SK-N-SH (cell line): ENCODE results near the gene TMX4. TPM values are rescaled to one million over a fixed set of nuclear protein-coding genes. Genes with fewer than 3 reads are reported as not detected.
A peak's percentile ranks its signal among the peaks of the same experiment; 100 is the strongest.

ENCODE experiments used
- CTCF ChIA-PET: fragments of 300-600, 350-600 bp; formaldehyde crosslinking; extraction: SDS; loops from one replicate; lab custom pipeline; 2021; lab: Yijun Ruan, JAX
- POLR2A ChIA-PET: fragments of 350-600 bp; sonication (Branson Sonifier 250); formaldehyde crosslinking; extraction: SDS; loops from one replicate; lab custom pipeline; 2020; ENCODE audit warnings: antibody characterized with exemption, inconsistent platforms; lab: Yijun Ruan, JAX
- DNase-seq: peaks from one replicate; pipeline ENCODE4 v3.0.0; 2012
- H2AFZ ChIP-seq: fragments of 200-600 bp; sonication (generic); 2 replicates; pipeline ENCODE4 v1.8.1; 2016; ENCODE audit warnings: antibody characterized with exemption, mild to moderate bottlenecking, low read depth
- H3F3A ChIP-seq: fragments of 200-600 bp; sonication (generic); replicated peaks from 2 replicates; pipeline ENCODE3; 2016; ENCODE audit warnings: antibody characterized with exemption, mild to moderate bottlenecking; ENCODE audit not compliant: insufficient read depth
- H3K27ac ChIP-seq, 2 experiments: fragments of 200-500 bp in 1 of 2; fragments of 200-600 bp in 1 of 2; sonication (Bioruptor generic) in 1 of 2; sonication (generic), shearing (Covaris generic) in 1 of 2; 2 replicates each; pipeline versions ENCODE4 v1.5.1 to v1.6.1; 2014 to 2016; ENCODE audit warnings: low read depth in 2 of 2, inconsistent platforms in 1 of 2, low read length in 1 of 2, mild to moderate bottlenecking in 1 of 2, mixed read lengths in 1 of 2
- H3K27me3 ChIP-seq: fragments of 200-600 bp; sonication (generic), shearing (Covaris generic); 2 replicates; pipeline ENCODE4 v1.6.1; 2016; ENCODE audit warnings: mixed run types; ENCODE audit not compliant: insufficient read depth
- H3K36me3 ChIP-seq, 2 experiments: fragments of 200-500 bp in 1 of 2; fragments of 200-600 bp in 1 of 2; sonication (Bioruptor generic) in 1 of 2; sonication (generic) in 1 of 2; replicated peaks in 1 of 2; 2 replicates each; pipeline versions ENCODE3 to v1.5.1; 2014 to 2016; ENCODE audit warnings: low read length in 1 of 2, mild to moderate bottlenecking in 1 of 2; ENCODE audit not compliant: insufficient read depth in 2 of 2, control insufficient read depth in 1 of 2
- H3K4me1 ChIP-seq, 2 experiments: fragments of 200-500 bp in 1 of 2; fragments of 200-600 bp in 1 of 2; sonication (Bioruptor generic) in 1 of 2; sonication (generic), shearing (Covaris generic) in 1 of 2; 2 replicates each; pipeline versions ENCODE4 v1.5.1 to v1.6.1; 2014 to 2016; ENCODE audit warnings: low read depth in 1 of 2, low read length in 1 of 2, mixed run types in 1 of 2; ENCODE audit not compliant: insufficient read depth in 2 of 2, control insufficient read depth in 1 of 2
- H3K4me2 ChIP-seq: fragments of 200-600 bp; sonication (generic), shearing (Covaris generic); 2 replicates; pipeline ENCODE4 v1.6.1; 2017; ENCODE audit warnings: mixed run types
- H3K4me3 ChIP-seq, 2 experiments: fragments of 200-500 bp in 1 of 2; fragments of 200-600 bp in 1 of 2; sonication (Bioruptor generic) in 1 of 2; sonication (generic), shearing (Covaris generic) in 1 of 2; 2 replicates each; pipeline versions ENCODE4 v1.5.1 to v1.8.1; 2014 to 2016; ENCODE audit warnings: low read depth in 2 of 2, inconsistent platforms in 1 of 2, low read length in 1 of 2, mild to moderate bottlenecking in 1 of 2, mixed read lengths in 1 of 2, moderate library complexity in 1 of 2
- H3K79me2 ChIP-seq: fragments of 200-600 bp; sonication (generic); 2 replicates; pipeline ENCODE4 v1.8.1; 2017; ENCODE audit warnings: mild to moderate bottlenecking; ENCODE audit not compliant: insufficient read depth
- H3K9ac ChIP-seq: fragments of 200-600 bp; sonication (generic); 2 replicates; pipeline ENCODE4 v1.6.1; 2017; ENCODE audit warnings: mixed run types
- H3K9me2 ChIP-seq: fragments of 200-600 bp; sonication (generic); 2 replicates; pipeline ENCODE4 v1.6.1; 2017; ENCODE audit warnings: mixed run types
- H3K9me3 ChIP-seq: fragments of 200-600 bp; sonication (generic); 2 replicates; pipeline ENCODE4 v1.6.1; 2017; ENCODE audit warnings: mixed run types, mild to moderate bottlenecking, moderate library complexity
- H4K20me1 ChIP-seq: fragments of 200-600 bp; sonication (generic); 2 replicates; pipeline ENCODE4 v1.6.1; 2017; ENCODE audit warnings: mild to moderate bottlenecking, mixed run types; ENCODE audit not compliant: insufficient read depth
- FOXJ3 ChIP-seq: sonication (generic); formaldehyde crosslinking; IDR thresholded peaks from 2 replicates; pipeline ENCODE4 v1.5.1; 2020; ENCODE audit warnings: mild to moderate bottlenecking, missing genetic modification reagents
- FOXM1 ChIP-seq: IDR thresholded peaks from 2 replicates; pipeline ENCODE4 v1.4.0; 2012; ENCODE audit warnings: low read depth, mild to moderate bottlenecking
- RAD21 ChIP-seq: IDR thresholded peaks from 2 replicates; pipeline ENCODE4 v1.6.1; 2012; ENCODE audit warnings: mild to moderate bottlenecking, low read length
- RXRA ChIP-seq: IDR thresholded peaks from 2 replicates; pipeline ENCODE4 v1.4.0; 2012; ENCODE audit warnings: low read depth, mild to moderate bottlenecking, borderline replicate concordance
- SMC3 ChIP-seq: IDR thresholded peaks from 2 replicates; pipeline ENCODE4 v1.6.1; 2012; ENCODE audit warnings: low read depth, low read length, improper control_type of control experiment
- TAF1 ChIP-seq: IDR thresholded peaks from 2 replicates; pipeline ENCODE4 v1.6.1; 2012; ENCODE audit warnings: low read depth, mild to moderate bottlenecking, low read length, moderate library complexity, borderline replicate concordance
- WGBS: methylation state at CpG from one replicate; pipeline ENCODE4 v1.1.6; 2017; ENCODE audit warnings: low lambda C conversion rate; 5-methylcytosine and 5-hydroxymethylcytosine counted together
- polyA plus RNA-seq, 3 experiments: library from polyadenylated mRNA; depleted of rRNA; stranded (reverse); fragments of >200 nt; gene quantifications; 2 replicates each; pipeline ENCODE4 v1.2.3, GENCODE V29; 2012
- TF ChIP-seq, protein P1 (sequence below): IDR thresholded peaks from 2 replicates; pipeline ENCODE4 v1.6.1; 2012; ENCODE audit warnings: mild to moderate bottlenecking, low read depth, low read length, moderate library complexity
- TF ChIP-seq, protein P2 (sequence below): fragments of 200-600 bp; sonication (generic); IDR thresholded peaks from 2 replicates; pipeline ENCODE4 v1.6.1; 2017; ENCODE audit warnings: antibody characterized with exemption, mild to moderate bottlenecking, moderate library complexity
- TF ChIP-seq, protein P3 (sequence below): IDR thresholded peaks from 2 replicates; pipeline ENCODE4 v1.4.0; 2012; ENCODE audit warnings: low read depth

TMX4 gene
- polyA plus RNA-seq, 1 of the 3 experiments (the other 2 are of a cell fraction), result 10.9 TPM

DNA sequence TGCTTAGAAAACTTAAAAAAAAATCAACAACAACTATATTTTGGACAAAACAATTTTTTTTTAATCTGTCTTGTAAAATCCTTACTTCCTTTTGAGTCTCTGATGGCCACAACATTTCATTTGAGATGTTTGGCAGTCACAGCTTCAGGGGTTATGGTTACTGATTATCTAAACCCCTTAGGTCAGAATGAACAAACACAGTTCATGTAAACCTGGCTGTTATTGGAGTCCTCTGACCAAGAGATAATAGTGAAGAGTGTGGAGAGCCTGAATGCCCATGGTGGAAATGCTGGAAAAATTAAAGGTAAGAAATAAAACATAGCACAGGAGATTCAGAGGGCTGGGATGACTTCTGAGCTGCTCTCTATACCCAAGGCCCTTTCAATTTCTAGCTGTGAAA, 38.2 kb downstream of the TMX4 start (continued):
- TF ChIP-seq, protein P1, sequence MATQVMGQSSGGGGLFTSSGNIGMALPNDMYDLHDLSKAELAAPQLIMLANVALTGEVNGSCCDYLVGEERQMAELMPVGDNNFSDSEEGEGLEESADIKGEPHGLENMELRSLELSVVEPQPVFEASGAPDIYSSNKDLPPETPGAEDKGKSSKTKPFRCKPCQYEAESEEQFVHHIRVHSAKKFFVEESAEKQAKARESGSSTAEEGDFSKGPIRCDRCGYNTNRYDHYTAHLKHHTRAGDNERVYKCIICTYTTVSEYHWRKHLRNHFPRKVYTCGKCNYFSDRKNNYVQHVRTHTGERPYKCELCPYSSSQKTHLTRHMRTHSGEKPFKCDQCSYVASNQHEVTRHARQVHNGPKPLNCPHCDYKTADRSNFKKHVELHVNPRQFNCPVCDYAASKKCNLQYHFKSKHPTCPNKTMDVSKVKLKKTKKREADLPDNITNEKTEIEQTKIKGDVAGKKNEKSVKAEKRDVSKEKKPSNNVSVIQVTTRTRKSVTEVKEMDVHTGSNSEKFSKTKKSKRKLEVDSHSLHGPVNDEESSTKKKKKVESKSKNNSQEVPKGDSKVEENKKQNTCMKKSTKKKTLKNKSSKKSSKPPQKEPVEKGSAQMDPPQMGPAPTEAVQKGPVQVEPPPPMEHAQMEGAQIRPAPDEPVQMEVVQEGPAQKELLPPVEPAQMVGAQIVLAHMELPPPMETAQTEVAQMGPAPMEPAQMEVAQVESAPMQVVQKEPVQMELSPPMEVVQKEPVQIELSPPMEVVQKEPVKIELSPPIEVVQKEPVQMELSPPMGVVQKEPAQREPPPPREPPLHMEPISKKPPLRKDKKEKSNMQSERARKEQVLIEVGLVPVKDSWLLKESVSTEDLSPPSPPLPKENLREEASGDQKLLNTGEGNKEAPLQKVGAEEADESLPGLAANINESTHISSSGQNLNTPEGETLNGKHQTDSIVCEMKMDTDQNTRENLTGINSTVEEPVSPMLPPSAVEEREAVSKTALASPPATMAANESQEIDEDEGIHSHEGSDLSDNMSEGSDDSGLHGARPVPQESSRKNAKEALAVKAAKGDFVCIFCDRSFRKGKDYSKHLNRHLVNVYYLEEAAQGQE, result no peak
- no peak for TF ChIP-seq FOXM1

DNA sequence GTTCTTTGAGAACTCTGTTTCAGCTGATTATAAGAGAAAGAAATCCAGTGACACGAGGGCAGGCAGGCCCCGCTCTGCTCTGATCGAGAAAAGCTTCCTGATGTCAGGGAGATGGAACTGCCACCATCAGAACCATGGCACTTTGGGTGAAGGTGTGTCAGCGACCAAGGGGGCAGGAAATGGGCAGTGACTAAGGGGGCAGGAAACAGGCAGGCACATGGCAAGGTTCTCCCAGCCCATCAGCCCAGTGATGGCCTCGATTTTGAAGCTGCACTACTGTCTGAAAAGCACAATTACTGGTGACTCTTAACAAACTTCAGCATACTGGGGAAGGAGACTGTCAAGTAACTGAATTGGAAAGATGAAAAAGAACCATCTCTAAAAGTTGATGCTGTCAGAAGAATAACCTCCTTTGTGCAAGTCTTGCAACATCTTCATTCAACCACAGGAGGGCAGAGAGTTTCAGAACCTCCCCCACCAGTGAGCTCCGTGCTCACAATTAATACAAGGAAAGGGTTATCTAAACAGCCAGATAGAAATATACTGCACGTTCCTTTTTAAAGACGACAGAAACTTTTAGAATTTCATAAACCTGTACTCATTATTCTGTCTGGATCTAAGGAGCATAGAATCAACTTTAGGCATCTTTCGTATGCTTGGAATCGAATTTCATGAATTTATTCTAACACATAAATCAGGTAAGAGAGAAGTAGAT, 39.1 kb downstream of the TMX4 start:
- Histone ChIP-seq H3K4me3 (no peak overlapping the region), H2AFZ (no peak overlapping the region), H3F3A (no peaks in the 10 kb centered on the region), H3K4me2 (no peak overlapping the region), H3K27me3 (no peaks in the 10 kb centered on the region), H3K9ac (no peak overlapping the region), H3K9me3 (no peaks in the 10 kb centered on the region), H3K79me2 (no peaks in the 10 kb centered on the region), H3K36me3 (peaks cover 13 to 60% of the 10 kb centered on the region in 2 experiments), H3K9me2 (no peaks in the 10 kb centered on the region), H3K27ac (no peak overlapping the region), H3K4me1 (no peaks in the 10 kb centered on the region; a peak in 2 of 4 replicates), H4K20me1 (no peaks in the 10 kb centered on the region)
- CTCF ChIA-PET, result interaction anchor here (0.6 to 5.9 kb wide), 14 partner anchors 8 to 741 kb away, joined by 3 to 45 read pairs (median 4); partner anchors contain the start of gene TMX4
- TF ChIP-seq RAD21 (peak; percentile 56), TAF1 (no peak), RXRA (no peak), FOXJ3 (CRISPR knock-in tag) (no peak), SMC3 (peak; percentile 59)
- TF ChIP-seq, protein P2, sequence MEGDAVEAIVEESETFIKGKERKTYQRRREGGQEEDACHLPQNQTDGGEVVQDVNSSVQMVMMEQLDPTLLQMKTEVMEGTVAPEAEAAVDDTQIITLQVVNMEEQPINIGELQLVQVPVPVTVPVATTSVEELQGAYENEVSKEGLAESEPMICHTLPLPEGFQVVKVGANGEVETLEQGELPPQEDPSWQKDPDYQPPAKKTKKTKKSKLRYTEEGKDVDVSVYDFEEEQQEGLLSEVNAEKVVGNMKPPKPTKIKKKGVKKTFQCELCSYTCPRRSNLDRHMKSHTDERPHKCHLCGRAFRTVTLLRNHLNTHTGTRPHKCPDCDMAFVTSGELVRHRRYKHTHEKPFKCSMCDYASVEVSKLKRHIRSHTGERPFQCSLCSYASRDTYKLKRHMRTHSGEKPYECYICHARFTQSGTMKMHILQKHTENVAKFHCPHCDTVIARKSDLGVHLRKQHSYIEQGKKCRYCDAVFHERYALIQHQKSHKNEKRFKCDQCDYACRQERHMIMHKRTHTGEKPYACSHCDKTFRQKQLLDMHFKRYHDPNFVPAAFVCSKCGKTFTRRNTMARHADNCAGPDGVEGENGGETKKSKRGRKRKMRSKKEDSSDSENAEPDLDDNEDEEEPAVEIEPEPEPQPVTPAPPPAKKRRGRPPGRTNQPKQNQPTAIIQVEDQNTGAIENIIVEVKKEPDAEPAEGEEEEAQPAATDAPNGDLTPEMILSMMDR, result peak; percentile 61
- TF ChIP-seq, protein P3, sequence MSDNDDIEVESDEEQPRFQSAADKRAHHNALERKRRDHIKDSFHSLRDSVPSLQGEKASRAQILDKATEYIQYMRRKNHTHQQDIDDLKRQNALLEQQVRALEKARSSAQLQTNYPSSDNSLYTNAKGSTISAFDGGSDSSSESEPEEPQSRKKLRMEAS, result 0 out of 2 replicates have a peak, but pooled peaks have one; percentile 23
- peak; percentile 33 for DNase-seq
- WGBS, result 67% methylated on average over 10 of the region's 10 CpGs
- POLR2A ChIA-PET, result no interaction called here
